Neuronal stem cell (in vitro differentiated cells): Measurements from ENCODE around the gene KIN.
A peak's percentile ranks its signal among the peaks of the same experiment; 100 is the strongest.

ENCODE experiments used
- DNase-seq: peaks from one replicate; pipeline ENCODE4 v3.0.0-alpha.2; 2013; ENCODE audit warnings: low spot score
- H2AFZ ChIP-seq: one replicate; pipeline ENCODE4 v1.6.1; 2013; ENCODE audit warnings: mild to moderate bottlenecking, low read length, inconsistent platforms
- H2AK5ac ChIP-seq: 2 replicates; pipeline ENCODE4 v1.6.1; 2013; ENCODE audit warnings: low read depth, mild to moderate bottlenecking, inconsistent platforms, low read length, moderate library complexity, mixed read lengths
- H2BK120ac ChIP-seq: 2 replicates; pipeline ENCODE4 v1.6.1; 2013; ENCODE audit warnings: low read depth, mild to moderate bottlenecking, inconsistent platforms, low read length, moderate library complexity, mixed read lengths
- H2BK12ac ChIP-seq: one replicate; pipeline ENCODE4 v1.6.1; 2013; ENCODE audit warnings: low read length, inconsistent platforms
- H2BK15ac ChIP-seq: 2 replicates; pipeline ENCODE4 v1.6.1; 2013; ENCODE audit warnings: mild to moderate bottlenecking, low read length, inconsistent platforms, mixed read lengths
- H2BK5ac ChIP-seq: one replicate; pipeline ENCODE4 v1.6.1; 2013; ENCODE audit warnings: inconsistent platforms, mild to moderate bottlenecking, low read length, moderate library complexity
- H3K14ac ChIP-seq: one replicate; pipeline ENCODE4 v1.6.1; 2013; ENCODE audit warnings: low read length, inconsistent platforms
- H3K18ac ChIP-seq: 2 replicates; pipeline ENCODE4 v1.6.1; 2013; ENCODE audit warnings: low read length, inconsistent platforms
- H3K23ac ChIP-seq: 2 replicates; pipeline ENCODE4 v1.6.1; 2013; ENCODE audit warnings: low read depth, mild to moderate bottlenecking, mixed read lengths, low read length, inconsistent platforms; ENCODE audit not compliant: poor library complexity
- H3K27ac ChIP-seq: replicated peaks from 3 replicates; pipeline ENCODE4 v1.5.1; 2013; ENCODE audit warnings: low read length, inconsistent platforms
- H3K27me3 ChIP-seq, 3 experiments: 2 replicates each; pipeline ENCODE4 v1.6.1; 2013; ENCODE audit warnings: low read length in 3 of 3, mild to moderate bottlenecking in 2 of 3, inconsistent platforms in 1 of 3, low read depth in 1 of 3, mixed read lengths in 1 of 3, moderate library complexity in 1 of 3; ENCODE audit not compliant: control insufficient read depth in 3 of 3, insufficient read depth in 3 of 3
- H3K36me3 ChIP-seq, 2 donors: replicated peaks in 1 of 2; 2 replicates each; pipeline ENCODE4 v1.6.1; 2013; ENCODE audit warnings: low read length in 2 of 2; ENCODE audit not compliant: control insufficient read depth in 2 of 2, insufficient read depth in 2 of 2
- H3K4ac ChIP-seq: 2 replicates; pipeline ENCODE4 v1.6.1; 2013; ENCODE audit warnings: inconsistent platforms, mild to moderate bottlenecking, low read length, moderate library complexity
- H3K4me1 ChIP-seq, 2 donors: 1 replicate in 1 of 2; 2 replicates in 1 of 2; pipeline ENCODE4 v1.6.1; 2013; ENCODE audit warnings: low read length in 2 of 2, low read depth in 1 of 2; ENCODE audit not compliant: control insufficient read depth in 2 of 2, insufficient read depth in 1 of 2
- H3K4me2 ChIP-seq: one replicate; pipeline ENCODE4 v1.6.1; 2013; ENCODE audit warnings: mild to moderate bottlenecking, low read length, inconsistent platforms; ENCODE audit not compliant: insufficient read depth, poor library complexity, severe bottlenecking
- H3K4me3 ChIP-seq, 2 donors: 2 replicates each; pipeline ENCODE4 v1.5.1; 2013; ENCODE audit warnings: low read length in 2 of 2, mild to moderate bottlenecking in 2 of 2, inconsistent platforms in 1 of 2, moderate library complexity in 1 of 2
- H3K79me1 ChIP-seq: one replicate; pipeline ENCODE4 v1.6.1; 2013; ENCODE audit warnings: low read depth, mild to moderate bottlenecking, inconsistent platforms, low read length, moderate library complexity
- H3K9ac ChIP-seq: one replicate; pipeline ENCODE4 v1.6.1; 2013; ENCODE audit warnings: mild to moderate bottlenecking, low read depth, low read length, inconsistent platforms; ENCODE audit not compliant: poor library complexity
- H3K9me3 ChIP-seq, 2 donors: replicated peaks in 1 of 2; 2 replicates each; pipeline versions ENCODE3 to v1.6.1; 2013; ENCODE audit warnings: low read length in 2 of 2, mild to moderate bottlenecking in 2 of 2, inconsistent platforms in 1 of 2, low read depth in 1 of 2, mixed read lengths in 1 of 2, moderate library complexity in 1 of 2; ENCODE audit not compliant: control insufficient read depth in 2 of 2, insufficient read depth in 1 of 2
- H4K8ac ChIP-seq: one replicate; pipeline ENCODE4 v1.6.1; 2013; ENCODE audit warnings: low read depth, mild to moderate bottlenecking, inconsistent platforms, low read length, moderate library complexity
- H4K91ac ChIP-seq: one replicate; pipeline ENCODE4 v1.6.1; 2013; ENCODE audit warnings: low read length, low read depth, mild to moderate bottlenecking, inconsistent platforms; ENCODE audit not compliant: poor library complexity
- WGBS, 2 donors: extraction: QIAGEN DNeasy Blood & Tissue Kit; methylation state at CpG; one replicate each; pipeline ENCODE4 v1.1.7; 2013; ENCODE audit warnings: missing lambda C conversion rate in 2 of 2, mixed read lengths in 1 of 2; ENCODE audit not compliant: insufficient read length in 2 of 2, insufficient replicate concordance in 1 of 2; ENCODE audit errors: extremely low coverage in 2 of 2; 5-methylcytosine and 5-hydroxymethylcytosine counted together

Gene KIN

GRCh38 chr10:7789390-7789789 is 1.6 kb upstream of the KIN start:
- no peak overlapping the region for H3K23ac ChIP-seq
- H3K9ac ChIP-seq: no peak overlapping the region
- no peak overlapping the region for H3K4ac ChIP-seq
- H2BK5ac ChIP-seq: no peak overlapping the region
- no peak overlapping the region for H3K18ac ChIP-seq
- no peak overlapping the region for H2BK120ac ChIP-seq
- no peaks in the 10 kb centered on the region for H3K27me3 ChIP-seq
- H2BK12ac ChIP-seq: no peak overlapping the region
- WGBS, 2 donors: no CpG with 5 or more reads among the region's 3 CpGs
- H2AFZ ChIP-seq: no peak overlapping the region
- no peak overlapping the region for H3K4me2 ChIP-seq
- no peak overlapping the region for H4K8ac ChIP-seq
- peaks cover 8% of the 10 kb centered on the region for H3K79me1 ChIP-seq
- H2AK5ac ChIP-seq: no peak overlapping the region
- peak overlapping the region in 1 of 2 donors; percentile 96 for H3K4me3 ChIP-seq
- no peak overlapping the region for H3K27ac ChIP-seq
- H3K36me3 ChIP-seq: peaks cover 2 to 36% of the 10 kb centered on the region in 2 donors
- no peaks in the 10 kb centered on the region for H3K9me3 ChIP-seq
- H3K4me1 ChIP-seq: peaks cover 4 to 10% of the 10 kb centered on the region in 2 donors
- no peak overlapping the region for H3K14ac ChIP-seq
- H2BK15ac ChIP-seq: no peak overlapping the region
- no peak for DNase-seq
- H4K91ac ChIP-seq: no peak overlapping the region

- Histone ChIP-seq H3K27ac (no peak overlapping the region), H2BK12ac (no peak overlapping the region), H3K18ac (no peak overlapping the region), H2AFZ (peak overlapping the region; percentile 92), H2BK15ac (no peak overlapping the region), H3K4me1 (peaks cover 4 to 10% of the 10 kb centered on the region in 2 donors), H3K79me1 (peaks cover 8% of the 10 kb centered on the region), H3K4me2 (peak overlapping the region; percentile 49), H3K36me3 (peaks cover 2 to 42% of the 10 kb centered on the region in 2 donors), H3K23ac (no peak overlapping the region), H3K9me3 (no peaks in the 10 kb centered on the region), H3K4ac (no peak overlapping the region), H4K91ac (no peak overlapping the region), H3K4me3 (peak overlapping the region; percentile 96), H2AK5ac (no peak overlapping the region), H4K8ac (no peak overlapping the region), H3K14ac (no peak overlapping the region), H3K27me3 (no peaks in the 10 kb centered on the region), H3K9ac (peak overlapping the region; percentile 98), H2BK120ac (no peak overlapping the region), H2BK5ac (no peak overlapping the region)
- WGBS, 2 donors: no CpG with 5 or more reads among the region's 25 CpGs
- DNase-seq: no peak
These were observed 970 bp upstream of the KIN start for GRCh38 chr10:7788639-7789286.

- no peak overlapping the region for H4K91ac ChIP-seq
These were observed 490 bp downstream of the KIN start for GRCh38 chr10:7787150-7787856.

GRCh38 chr10:7786430-7786829 is 1.4 kb downstream of the KIN start:
- no peak overlapping the region for H3K23ac ChIP-seq
- no peaks in the 10 kb centered on the region for H3K27me3 ChIP-seq
- no peak for DNase-seq
- peaks cover 8% of the 10 kb centered on the region for H3K79me1 ChIP-seq
- H4K8ac ChIP-seq: no peak overlapping the region
- no peak overlapping the region for H2BK120ac ChIP-seq
- no peak overlapping the region for H3K4ac ChIP-seq
- H3K4me1 ChIP-seq: peaks cover 4 to 10% of the 10 kb centered on the region in 2 donors
- H3K36me3 ChIP-seq: peaks cover 2 to 41% of the 10 kb centered on the region in 2 donors
- H3K14ac ChIP-seq: no peak overlapping the region
- no peak overlapping the region for H2BK15ac ChIP-seq
- no CpG with 5 or more reads among the region's 3 CpGs for WGBS, 2 donors
- no peak overlapping the region for H2BK12ac ChIP-seq
- no peak overlapping the region for H2BK5ac ChIP-seq
- no peak overlapping the region for H3K27ac ChIP-seq
- no peak overlapping the region for H2AK5ac ChIP-seq
- peak overlapping the region in 1 of 2 donors; percentile 96 for H3K4me3 ChIP-seq
- H2AFZ ChIP-seq: no peak overlapping the region
- H4K91ac ChIP-seq: no peak overlapping the region
- no peak overlapping the region for H3K18ac ChIP-seq
- no peak overlapping the region for H3K9ac ChIP-seq
- H3K4me2 ChIP-seq: no peak overlapping the region
- H3K9me3 ChIP-seq: no peaks in the 10 kb centered on the region

More at GRCh38 chr10:7787150-7787856, 490 bp downstream of the KIN start:
- H2BK120ac ChIP-seq: no peak overlapping the region
- no peak overlapping the region for H4K8ac ChIP-seq
- peak overlapping the region; percentile 84 for H3K18ac ChIP-seq
- H3K79me1 ChIP-seq: peaks cover 8% of the 10 kb centered on the region
- peak overlapping the region; percentile 93 to 96 for H3K4me3 ChIP-seq
- no peak overlapping the region for H2BK12ac ChIP-seq
- no peak overlapping the region for H3K4ac ChIP-seq
- H2AFZ ChIP-seq: peak overlapping the region; percentile 91
- H3K14ac ChIP-seq: no peak overlapping the region
- peak overlapping the region; percentile 92 for H3K9ac ChIP-seq
- H3K9me3 ChIP-seq: no peaks in the 10 kb centered on the region
- H2BK15ac ChIP-seq: no peak overlapping the region
- H3K4me1 ChIP-seq: peaks cover 4 to 10% of the 10 kb centered on the region in 2 donors
- H3K27me3 ChIP-seq: no peaks in the 10 kb centered on the region
- DNase-seq: no peak
- H2AK5ac ChIP-seq: peak overlapping the region; percentile 34
- H3K36me3 ChIP-seq: peaks cover 2 to 44% of the 10 kb centered on the region in 2 donors
- H3K27ac ChIP-seq: no peak overlapping the region
- peak overlapping the region; percentile 61 for H3K4me2 ChIP-seq
- no CpG with 5 or more reads among the region's 26 CpGs for WGBS, 2 donors
- H3K23ac ChIP-seq: peak overlapping the region; percentile 94
- peak overlapping the region; percentile 47 for H2BK5ac ChIP-seq
